Mesothelial cell of epicardium (in vitro differentiated cells): Measurements from ENCODE around the gene FTO. TPM values are rescaled to one million over a fixed set of nuclear protein-coding genes. Genes with fewer than 3 reads are reported as not detected.
A peak's percentile ranks its signal among the peaks of the same experiment; 100 is the strongest.

Experiments used
- DNase-seq, 2 experiments: peaks; one replicate each; pipeline ENCODE4 v3.0.0; 2021; ENCODE audit warnings: low spot score in 2 of 2; ENCODE audit not compliant: unreplicated experiment in 2 of 2
- H3K27ac Mint-ChIP-seq: 2 replicates; pipeline ENCODE4 v1.8.0; 2021; ENCODE audit warnings: mixed read lengths
- H3K27me3 Mint-ChIP-seq: 2 replicates; pipeline ENCODE4 v1.8.0; 2021; ENCODE audit warnings: low read depth, mixed read lengths
- H3K36me3 Mint-ChIP-seq: 2 replicates; pipeline ENCODE4 v1.8.0; 2021; ENCODE audit warnings: mixed read lengths
- H3K4me1 Mint-ChIP-seq: 2 replicates; pipeline ENCODE4 v1.8.0; 2021; ENCODE audit warnings: mixed read lengths
- H3K4me3 Mint-ChIP-seq: 2 replicates; pipeline ENCODE4 v1.8.0; 2021; ENCODE audit warnings: mild to moderate bottlenecking, moderate library complexity, mixed read lengths
- H3K9me3 Mint-ChIP-seq: 2 replicates; pipeline ENCODE4 v1.8.0; 2021; ENCODE audit warnings: mixed read lengths
- total RNA-seq: library from RNA; stranded (reverse); gene quantifications from 3 replicates; pipeline ENCODE4 v1.2.1, GENCODE V29; 2021
- TF ChIP-seq, protein P1 (sequence below): fragments of 200-600 bp; sonication (generic); IDR thresholded peaks from one replicate; pipeline ENCODE4 v1.5.0; 2021; ENCODE audit warnings: antibody characterized with exemption; ENCODE audit not compliant: unreplicated experiment

The FTO gene
- total RNA-seq, 1 donor from 2014 or later: 103 TPM

DNA sequence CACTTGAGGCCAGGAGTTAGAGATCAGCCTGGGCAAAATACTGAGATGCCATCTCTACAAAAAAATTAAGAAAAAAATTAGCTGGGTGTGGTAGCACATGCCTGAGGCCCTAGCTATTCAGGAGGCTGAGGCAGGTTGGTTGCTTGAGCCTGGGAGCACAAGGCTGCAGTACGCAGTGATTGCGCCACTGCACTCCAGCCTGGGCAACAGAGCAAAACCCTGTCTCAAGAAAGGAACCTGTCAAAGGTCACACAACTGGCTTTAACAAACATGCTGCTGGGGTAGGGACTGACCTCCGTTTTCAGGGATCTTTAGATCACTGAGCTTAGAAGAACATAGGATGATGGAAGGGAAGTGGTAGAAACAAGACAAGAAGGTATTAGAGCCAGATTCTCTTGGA lies 487.6 kb downstream of the FTO start:
- H3K27ac Mint-ChIP-seq: no peak overlapping the region
- no peaks in the 10 kb centered on the region for H3K36me3 Mint-ChIP-seq
- H3K4me1 Mint-ChIP-seq: peaks cover 20% of the 10 kb centered on the region
- DNase-seq: no peak
- H3K9me3 Mint-ChIP-seq: peaks cover 14% of the 10 kb centered on the region
- no peak overlapping the region for H3K4me3 Mint-ChIP-seq
- no peaks in the 10 kb centered on the region for H3K27me3 Mint-ChIP-seq
- TF ChIP-seq, protein P1, sequence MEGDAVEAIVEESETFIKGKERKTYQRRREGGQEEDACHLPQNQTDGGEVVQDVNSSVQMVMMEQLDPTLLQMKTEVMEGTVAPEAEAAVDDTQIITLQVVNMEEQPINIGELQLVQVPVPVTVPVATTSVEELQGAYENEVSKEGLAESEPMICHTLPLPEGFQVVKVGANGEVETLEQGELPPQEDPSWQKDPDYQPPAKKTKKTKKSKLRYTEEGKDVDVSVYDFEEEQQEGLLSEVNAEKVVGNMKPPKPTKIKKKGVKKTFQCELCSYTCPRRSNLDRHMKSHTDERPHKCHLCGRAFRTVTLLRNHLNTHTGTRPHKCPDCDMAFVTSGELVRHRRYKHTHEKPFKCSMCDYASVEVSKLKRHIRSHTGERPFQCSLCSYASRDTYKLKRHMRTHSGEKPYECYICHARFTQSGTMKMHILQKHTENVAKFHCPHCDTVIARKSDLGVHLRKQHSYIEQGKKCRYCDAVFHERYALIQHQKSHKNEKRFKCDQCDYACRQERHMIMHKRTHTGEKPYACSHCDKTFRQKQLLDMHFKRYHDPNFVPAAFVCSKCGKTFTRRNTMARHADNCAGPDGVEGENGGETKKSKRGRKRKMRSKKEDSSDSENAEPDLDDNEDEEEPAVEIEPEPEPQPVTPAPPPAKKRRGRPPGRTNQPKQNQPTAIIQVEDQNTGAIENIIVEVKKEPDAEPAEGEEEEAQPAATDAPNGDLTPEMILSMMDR: no peak

DNA sequence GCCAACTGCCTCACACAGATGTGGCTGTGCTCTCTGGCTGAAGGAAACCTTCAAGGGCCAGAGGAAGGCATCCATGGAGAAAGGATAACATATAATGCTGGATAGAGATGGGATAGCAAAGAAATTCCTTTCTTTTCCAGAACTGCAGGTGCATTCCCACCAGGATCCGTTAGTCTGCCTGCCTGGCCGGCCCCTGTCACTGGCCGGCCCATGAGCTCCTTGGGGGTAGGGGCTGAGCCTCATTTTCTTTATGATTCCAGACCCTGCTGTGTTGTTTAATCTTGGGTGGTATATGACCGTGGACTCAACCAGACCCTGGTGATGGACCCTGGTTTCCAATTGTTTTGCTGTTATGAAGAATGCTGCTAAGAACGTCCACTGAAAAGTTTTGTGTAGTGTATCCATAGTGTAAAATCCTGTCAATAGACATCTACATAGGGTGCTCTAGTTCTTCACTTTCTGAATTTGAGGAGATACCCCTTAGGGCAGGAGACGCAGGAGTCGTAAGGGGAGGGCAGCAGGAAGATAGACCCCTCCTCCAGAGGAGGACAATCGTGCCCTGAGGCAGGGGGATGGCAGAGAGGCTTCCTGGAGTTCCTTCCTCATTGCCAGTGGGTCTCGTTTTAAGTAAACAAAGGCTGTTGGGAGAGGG lies 489.2 kb downstream of the FTO start:
- Mint-ChIP-seq H3K9me3 (peaks cover 8% of the 10 kb centered on the region), H3K4me3 (no peak overlapping the region)

DNA sequence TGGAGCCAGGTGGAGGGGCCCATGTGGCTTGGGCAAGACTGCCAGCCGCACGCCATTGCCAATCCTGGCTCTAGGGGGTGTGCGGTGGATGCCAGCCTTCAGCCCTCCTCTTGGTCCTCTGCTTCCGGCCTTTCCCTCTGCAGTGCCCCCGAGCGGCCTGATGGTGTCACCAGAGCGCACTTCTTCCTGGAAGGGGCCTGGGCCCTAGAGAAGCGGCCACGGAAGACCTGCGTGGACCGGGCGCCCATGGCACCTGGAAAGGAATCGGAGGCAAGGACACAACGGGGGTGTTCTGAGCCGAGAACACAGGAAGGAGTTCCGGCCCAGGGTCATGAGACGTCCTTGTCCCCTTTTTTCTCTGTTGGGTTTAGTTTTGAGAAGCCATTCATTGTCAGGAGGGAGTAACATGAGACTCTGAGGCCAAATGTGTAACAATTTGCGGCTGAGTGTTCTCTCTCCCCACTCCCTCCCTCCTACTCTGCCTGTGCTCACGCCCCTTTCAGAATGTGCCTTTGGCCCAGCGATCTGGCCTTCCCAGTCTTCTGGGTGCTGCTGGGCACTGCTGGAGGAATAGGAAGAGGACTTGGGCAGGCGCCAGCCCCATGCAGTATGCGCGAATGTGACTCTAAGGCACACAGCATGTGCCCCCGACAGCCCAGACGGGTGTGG lies 489.8 kb downstream of the FTO start:
- Mint-ChIP-seq H3K27me3 (no peaks in the 10 kb centered on the region), H3K27ac (peak overlapping the region; percentile 72), H3K9me3 (peaks cover 8% of the 10 kb centered on the region), H3K4me1 (peaks cover 21% of the 10 kb centered on the region), H3K4me3 (peak overlapping the region; percentile 55), H3K36me3 (no peaks in the 10 kb centered on the region)
- TF ChIP-seq, protein P1: peak; percentile 68
- peak; percentile 46 to 83 for DNase-seq

More for the DNA sequence above, 489.2 kb downstream of the FTO start:
- TF ChIP-seq, protein P1: no peak
- peaks cover 20% of the 10 kb centered on the region for H3K4me1 Mint-ChIP-seq
- no peaks in the 10 kb centered on the region for H3K27me3 Mint-ChIP-seq
- DNase-seq: no peak
- H3K27ac Mint-ChIP-seq: peak overlapping the region; percentile 72
- no peaks in the 10 kb centered on the region for H3K36me3 Mint-ChIP-seq

DNA sequence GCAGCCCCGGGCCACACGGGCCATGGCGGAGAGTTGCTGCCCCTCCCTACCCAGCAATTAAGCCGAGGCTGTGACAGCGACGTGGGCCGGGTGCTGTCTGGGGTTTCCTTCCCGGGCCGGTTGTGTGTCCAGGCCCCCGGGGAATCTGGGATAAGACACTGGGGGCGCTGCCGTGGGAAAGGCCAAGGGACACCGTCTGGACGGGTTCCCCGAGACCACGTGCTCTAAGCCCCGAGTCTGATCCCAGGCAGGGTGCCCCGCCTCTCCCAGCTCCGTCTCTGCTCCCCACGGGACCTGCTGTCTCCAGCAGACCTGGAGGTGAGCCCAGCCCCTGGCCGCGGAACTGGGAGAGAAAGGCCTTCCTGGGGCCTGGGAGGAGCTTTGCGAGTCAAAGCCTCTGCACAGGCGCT lies 490.4 kb downstream of the FTO start:
- H3K4me1 Mint-ChIP-seq: peaks cover 25% of the 10 kb centered on the region
- H3K4me3 Mint-ChIP-seq: no peak overlapping the region
- no peaks in the 10 kb centered on the region for H3K27me3 Mint-ChIP-seq
- peak overlapping the region; percentile 72 for H3K27ac Mint-ChIP-seq
- DNase-seq: no peak
- peaks cover 8% of the 10 kb centered on the region for H3K9me3 Mint-ChIP-seq
- TF ChIP-seq, protein P1: no peak
- H3K36me3 Mint-ChIP-seq: no peaks in the 10 kb centered on the region

DNA sequence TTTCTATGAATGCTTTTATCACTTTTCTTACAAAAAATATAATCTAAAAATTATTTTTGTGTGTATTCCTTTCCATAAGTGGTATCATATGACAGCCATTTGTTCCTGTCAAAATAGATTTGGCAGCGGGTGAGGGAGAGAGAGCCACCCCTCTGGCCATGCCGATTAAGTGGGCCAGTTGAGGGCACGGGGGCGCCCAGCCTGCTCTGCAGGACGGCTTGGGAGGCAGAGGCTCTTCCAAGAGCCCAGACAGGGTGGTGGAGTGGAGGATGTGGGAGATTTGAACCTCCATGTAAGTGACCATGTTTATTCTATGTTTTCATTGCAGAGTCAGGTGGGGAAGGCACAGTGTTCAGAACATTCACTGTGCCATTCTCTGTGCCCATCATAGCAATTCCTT lies 493.8 kb downstream of the FTO start:
- Mint-ChIP-seq H3K9me3 (no peaks in the 10 kb centered on the region), H3K4me1 (peaks cover 26% of the 10 kb centered on the region)

More for the DNA sequence above, 493.8 kb downstream of the FTO start:
- TF ChIP-seq, protein P1: no peak
- Mint-ChIP-seq H3K27me3 (no peaks in the 10 kb centered on the region), H3K27ac (no peak overlapping the region), H3K4me3 (no peak overlapping the region), H3K36me3 (no peaks in the 10 kb centered on the region)
- DNase-seq: no peak
